ENCODE data around the gene FAH.
"Not testable (repeated sequence)": the region's sequence is repeated elsewhere in the genome, so short reads cannot be mapped to it uniquely, and the experiment has no call there.

The FAH gene

DNA sequence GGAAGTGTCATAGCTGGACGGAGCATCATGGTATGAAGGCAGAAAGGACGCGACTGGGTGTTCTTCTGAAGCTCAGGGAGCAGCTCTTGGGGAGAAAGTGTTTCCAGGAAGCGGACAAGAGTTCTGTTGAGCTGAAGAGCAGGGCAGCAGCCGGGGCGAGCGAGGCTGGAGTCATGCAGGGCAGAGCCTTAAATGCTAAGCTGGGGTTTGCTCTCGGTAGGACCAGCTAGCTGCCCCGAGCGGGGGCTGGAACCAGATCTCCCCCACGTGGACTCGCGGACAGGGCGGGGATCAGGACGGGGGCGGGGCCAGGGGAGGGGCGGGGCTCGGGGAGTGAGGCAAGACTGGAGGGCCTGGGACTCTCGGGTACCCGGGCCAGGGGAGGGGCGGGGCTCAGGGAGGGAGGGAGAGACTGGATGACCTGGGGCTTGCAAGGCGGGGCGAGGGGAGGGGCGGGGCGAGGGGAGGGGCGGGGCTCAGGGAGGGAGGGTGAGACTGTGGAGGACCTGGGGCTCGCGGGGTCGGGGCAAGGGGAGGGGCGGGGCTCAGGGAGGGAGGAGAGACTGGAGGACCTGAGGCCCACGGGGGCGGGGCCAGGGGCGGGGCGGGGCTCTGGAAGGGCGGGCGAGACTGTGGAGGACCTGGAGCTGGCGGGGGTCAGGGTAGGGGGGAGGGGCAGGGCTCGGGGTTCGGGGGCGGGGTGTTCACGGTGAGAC lies 461 bp upstream of the FAH start:
- peak; percentile 86 for DNase-seq

DNA sequence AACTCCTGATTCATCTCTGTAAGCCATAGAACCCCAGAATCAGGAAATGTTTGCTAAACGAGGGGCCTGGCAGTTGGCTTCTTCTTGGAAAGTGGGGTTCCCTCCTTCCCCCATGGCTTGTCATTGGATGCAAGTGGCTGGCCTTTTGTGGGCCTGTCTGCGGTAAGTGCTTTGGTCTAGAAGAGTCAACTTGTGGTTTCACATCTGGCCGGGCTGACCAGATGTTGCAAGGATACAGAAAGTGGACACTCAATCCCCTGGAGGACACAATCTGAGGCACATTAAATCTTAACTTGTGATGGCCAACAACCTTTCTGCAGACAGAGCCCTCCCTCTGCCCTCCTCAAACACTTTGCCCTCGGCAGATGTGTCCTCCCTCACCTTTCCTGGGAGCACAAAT lies 1.1 kb downstream of the FAH start:
- DNase-seq, result no peak

DNA sequence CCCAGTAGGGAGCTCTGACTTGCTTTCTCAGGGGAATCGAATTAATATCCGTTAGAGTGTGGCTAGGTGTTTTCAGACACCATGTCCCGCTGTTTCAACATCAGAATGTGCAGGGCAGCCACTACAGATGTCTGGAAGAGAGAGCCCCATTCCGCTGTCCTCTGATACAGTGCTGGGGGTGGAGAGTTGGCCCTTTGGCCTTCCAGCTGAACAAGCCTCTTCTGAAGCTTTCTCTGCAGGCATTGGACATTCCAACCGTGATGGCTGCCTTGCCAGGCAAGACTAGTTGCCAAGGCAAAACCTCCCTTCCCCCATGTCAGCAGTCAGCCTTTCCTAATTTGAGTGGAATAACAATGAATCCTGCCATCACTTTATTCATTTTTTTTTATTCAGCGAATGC lies 1.5 kb downstream of the FAH start:
- DNase-seq, result no peak

DNA sequence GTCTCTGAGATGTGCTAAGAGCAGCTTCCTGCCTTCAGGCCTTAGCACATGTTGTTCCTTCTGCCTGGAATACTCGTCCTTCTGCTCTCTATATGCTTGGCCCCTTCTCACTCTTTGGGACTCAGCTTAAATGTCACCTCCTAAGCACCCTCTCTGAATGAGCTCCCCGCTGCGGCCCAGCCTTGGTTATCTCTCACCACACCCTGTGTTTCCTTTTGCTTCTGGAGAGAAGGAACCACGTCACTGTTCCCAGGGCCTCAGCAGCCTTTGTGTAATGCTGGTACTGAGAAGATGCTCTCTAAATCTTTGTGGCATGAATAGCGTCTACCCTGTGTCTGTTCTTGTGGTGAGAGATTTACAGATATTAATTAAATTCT lies 2.2 kb downstream of the FAH start:
- no peak for DNase-seq

DNA sequence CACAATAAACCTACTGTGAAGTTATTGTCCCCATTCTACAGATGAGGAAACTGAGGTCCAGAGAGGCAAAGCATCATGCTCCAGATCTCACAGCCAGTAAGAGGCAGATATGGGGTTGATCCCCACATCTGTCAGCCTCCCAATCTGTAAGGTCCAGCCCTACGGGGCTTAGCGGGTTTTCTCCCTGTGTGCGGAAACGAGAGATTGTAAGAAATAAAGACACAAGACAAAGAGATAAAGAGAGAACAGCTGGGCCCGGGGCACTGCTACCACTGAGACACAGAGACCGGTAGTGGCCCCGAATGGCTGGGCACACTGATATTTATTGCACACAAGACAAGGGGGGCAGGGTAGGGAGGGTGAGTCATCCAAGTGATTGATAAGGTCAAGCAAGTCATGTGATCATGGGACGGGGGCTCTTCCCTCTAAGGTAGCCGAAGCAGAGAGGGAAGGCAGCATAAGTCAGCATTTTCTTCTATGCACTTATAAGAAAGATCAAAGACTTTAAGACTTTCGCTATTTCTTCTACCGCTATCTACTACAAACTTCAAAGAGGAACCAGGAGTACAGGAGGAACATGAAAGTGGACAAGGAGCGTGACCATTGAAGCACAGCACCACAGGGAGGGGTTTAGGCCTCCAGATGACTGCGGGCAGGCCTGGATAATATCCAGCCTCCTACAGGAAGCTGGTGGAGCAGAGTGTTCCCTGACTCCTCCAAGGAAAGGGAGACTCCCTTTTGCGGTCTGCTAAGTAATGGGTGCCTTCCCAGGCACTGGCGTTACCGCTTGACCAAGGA lies 2.8 kb downstream of the FAH start:
- not testable (repeated sequence) for DNase-seq

DNA sequence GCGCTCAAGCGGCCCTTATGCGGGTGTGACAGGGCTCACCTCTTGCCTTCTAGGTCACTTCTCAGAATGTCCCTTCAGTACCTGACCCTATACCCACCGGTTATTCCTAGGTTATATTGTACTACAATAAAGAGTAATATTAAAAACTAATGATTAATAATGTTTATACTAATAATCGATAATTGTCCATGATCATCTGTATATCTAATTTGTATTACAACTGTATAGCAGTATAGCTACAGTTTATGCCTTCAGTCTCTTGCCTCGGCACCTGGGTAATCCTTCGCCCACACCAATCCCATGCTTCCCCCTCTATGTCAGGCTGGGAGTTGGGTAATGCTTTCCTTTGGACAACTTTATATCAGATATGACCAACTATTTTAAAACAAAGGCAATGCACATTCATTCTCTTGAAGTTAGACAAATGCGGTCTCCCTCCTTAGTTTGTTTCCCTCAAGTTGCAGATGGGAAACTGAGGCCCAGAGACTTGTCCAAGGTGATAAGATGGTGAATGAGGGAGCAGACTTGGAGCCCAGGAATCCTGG lies 3.4 kb downstream of the FAH start:
- no peak for DNase-seq

DNA sequence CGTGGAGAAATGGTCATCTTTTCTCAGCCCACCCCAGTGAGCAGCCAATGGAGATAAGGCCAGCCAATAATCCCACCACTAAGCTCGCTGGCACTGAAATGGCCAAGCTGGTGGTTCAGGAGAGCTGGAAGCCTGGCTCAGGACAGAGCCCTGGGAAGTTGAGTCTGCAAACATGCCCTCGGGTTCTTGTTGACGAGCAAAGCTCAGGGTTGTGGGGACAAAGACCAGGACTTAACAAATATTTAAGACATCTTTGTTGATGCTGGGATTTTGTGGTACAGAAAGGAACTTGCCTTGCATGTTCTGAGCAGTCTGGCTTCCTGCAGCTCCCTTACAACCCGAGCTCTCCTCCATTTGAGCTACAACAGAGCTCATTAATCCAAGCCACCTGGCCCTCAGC lies 4.4 kb downstream of the FAH start:
- DNase-seq, result no peak

DNA sequence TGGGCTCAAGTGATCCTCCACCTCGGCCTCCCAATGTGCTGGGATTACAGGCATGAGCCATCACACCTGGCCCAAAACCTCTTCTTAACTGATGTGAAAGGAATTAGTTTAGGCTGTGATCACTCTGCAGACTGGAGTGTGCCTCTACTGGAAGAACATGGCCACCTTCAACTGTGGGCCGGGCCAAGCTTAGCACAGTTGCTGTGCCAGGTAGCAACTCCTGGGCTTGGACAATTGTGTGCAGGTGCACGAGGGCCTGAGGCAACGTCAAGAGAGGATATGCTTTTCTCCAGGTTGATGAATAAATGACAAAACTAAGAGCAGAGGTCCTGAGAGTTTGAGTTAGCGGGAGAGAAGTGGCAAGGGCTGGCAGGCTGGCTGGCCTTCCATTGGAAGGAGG lies 6.5 kb downstream of the FAH start:
- no peak for DNase-seq

DNA sequence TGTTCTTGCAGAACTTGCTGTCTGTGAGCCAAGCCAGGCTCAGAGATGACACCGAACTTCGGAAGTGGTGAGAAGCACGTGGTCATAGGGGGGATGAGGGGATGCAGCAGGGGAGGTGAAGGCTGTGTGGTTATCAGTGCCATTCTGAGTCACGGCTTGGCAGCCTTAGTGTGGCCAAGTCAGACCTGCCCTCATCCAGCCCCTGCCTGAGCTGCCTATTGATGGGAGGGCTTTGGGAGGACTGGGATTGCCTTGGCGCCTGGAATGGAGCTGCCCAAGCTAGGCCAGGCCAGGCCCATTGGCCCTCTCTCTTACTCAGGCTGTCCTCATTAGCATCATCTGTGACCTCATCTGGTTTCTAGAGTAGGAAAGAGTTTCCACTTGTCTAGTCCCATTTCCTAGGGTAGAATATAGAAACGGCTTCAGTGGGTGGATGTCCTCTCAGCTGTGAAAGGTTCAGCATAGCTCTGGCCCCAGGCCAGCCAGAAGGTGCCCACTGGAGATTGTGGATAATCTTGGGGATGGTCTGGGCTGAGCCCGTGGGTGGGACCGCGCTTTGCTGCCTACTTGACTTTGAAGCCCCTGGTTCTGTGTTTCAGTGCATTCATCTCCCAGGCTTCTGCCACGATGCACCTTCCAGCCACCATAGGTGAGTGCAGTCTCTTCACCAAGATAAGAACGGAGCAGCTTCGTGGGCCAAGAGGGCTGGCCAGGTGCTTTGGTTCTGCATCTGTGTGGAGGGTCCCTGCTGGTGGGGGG lies 7.2 kb downstream of the FAH start:
- no peak for DNase-seq

DNA sequence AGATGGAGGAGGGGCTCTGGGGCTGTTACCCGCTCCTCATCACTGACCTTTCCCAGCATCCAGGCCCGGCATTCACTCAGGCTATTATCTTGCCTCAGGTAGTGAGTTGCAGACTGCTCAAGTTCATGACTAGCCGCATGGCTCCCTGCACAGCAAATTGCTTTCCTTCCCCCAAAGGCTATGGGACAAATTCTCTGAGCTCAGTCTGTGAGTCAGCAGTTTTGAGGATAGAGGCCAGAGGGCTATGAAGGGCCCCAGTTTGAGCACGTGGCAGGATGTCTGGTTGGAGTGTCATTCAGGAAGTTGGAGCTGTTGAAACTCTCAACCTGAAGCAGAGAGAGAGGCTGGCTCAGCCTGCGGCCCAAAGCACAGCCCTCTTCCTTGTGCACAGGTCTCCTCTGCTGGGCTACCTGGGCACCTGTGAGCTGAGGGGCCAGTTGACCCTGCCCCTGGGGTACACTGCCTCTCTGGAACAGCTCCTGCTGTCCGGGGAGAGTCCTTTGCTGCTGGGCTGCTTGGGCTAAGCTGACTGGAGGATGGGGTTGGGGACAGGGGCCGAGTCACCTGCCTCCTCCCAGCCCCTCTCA lies 7.9 kb downstream of the FAH start:
- DNase-seq, result no peak

DNA sequence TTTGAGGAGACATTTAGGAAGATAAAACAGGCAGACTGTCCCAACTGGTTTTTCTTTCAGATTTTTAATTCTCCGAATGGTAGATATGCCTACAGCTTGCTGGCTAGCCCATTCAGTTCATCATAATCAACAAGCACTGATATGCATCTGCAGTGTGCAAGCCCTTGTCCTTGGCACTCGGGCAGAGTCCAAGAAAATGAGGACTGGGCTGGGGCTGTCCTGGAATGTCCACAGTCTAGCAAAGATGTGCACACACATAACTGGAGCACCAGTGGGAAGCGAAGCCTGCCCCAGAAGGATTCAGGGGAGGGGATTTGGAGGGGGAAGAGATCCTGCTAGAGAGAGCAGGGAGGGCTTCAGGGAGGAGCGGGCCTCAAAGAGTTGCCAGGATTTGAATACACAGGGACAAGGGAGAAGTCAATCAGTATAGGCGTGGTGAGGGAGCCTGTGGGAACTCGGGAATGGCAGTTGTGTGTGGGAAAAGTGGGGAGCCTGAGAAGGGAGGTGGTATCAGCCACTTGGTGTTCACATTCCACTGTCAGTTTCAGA lies 8.7 kb downstream of the FAH start:
- no peak for DNase-seq

DNA sequence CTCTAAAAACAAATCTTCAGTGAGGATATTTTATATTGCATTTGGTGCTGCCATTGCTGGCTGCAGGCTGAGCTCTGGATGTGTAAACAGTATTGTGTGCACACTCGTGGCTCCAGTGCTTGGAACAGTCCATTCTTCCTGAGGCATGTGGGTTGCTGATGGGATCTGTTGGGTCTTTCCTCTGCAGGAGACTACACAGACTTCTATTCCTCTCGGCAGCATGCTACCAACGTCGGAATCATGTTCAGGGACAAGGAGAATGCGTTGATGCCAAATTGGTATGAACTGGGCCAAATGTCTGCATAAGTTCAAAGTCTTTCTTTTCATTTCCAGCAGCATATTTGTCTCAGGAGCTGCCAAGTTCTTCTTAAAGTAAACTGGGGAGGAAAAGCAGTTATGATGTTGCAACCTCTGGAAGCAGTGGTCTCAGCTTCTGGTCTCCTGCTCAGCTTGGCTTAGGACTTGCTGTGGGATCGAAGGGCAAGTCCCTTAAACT lies 9.3 kb downstream of the FAH start:
- no peak for DNase-seq

DNA sequence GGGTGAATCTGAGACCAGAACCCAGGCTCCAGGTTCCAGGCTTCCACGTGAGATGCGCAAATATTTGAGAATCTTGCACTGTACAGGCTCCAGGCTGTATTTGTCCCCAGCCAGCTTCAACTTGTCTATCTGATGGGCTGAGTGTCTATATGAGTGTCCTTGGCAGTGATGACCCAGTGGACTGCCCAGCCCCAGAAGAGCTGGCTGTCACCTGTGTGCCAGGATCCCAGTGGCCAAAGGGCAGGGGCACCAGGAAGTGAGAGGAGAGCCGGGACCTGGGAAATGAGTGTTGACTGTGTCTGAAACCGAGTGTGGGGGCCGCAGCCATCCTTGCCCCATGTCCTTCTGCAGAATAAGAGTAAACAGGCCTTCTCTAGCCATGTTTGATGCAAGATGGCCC lies 10.4 kb downstream of the FAH start:
- DNase-seq, result no peak

DNA sequence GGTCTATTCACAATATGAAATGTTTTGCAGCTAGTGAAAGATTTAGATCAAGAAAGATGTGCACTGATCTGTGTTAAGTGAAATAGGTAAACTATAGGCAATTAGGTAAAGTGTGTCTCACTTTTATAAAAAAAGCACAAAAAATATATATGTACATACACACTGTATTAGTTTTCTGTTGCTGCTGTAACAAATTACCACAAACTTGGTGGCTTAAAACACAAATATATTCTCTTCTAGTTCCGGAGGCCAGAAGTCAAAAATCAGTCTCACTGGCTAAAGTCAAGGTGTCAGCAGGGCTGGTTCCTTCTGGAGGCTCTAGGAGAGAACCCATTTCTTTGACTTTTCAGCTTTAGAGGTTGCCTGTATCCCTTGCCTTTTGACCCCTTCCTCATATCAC lies 11.1 kb downstream of the FAH start:
- no peak for DNase-seq

DNA sequence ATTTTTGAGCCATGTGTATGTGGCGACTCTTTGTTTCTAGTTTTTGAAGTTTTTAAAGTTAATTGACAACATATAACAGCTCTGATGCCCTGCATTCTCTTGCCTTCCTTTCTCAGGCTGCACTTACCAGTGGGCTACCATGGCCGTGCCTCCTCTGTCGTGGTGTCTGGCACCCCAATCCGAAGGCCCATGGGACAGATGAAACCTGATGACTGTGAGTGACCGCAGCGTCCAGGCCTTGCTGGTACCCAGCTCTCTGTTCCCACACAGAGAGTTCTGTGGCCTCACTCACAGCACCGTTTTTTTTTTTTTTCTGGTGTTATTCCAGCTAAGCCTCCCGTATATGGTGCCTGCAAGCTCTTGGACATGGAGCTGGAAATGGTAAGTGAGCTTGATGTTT lies 15.1 kb downstream of the FAH start:
- DNase-seq, result no peak

DNA sequence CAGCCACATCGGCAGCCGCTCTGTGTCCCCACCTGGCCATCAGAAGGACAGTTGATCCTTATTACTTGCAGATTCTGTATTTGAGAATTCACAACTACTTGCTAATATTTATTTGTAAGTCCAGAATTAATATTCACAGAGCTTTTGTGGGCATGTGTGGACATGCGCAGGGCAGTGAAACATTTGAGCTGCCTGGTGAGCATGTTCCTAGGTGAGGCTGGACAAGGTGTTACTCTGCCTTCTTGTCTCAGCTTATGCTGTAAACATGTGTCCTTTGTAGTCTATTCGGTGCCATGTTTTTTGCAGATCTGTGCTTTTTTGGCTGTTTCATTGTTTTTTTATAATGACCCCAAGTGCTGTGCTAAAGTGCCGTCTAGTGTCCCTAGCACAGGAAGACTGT lies 15.6 kb downstream of the FAH start:
- no peak for DNase-seq

DNA sequence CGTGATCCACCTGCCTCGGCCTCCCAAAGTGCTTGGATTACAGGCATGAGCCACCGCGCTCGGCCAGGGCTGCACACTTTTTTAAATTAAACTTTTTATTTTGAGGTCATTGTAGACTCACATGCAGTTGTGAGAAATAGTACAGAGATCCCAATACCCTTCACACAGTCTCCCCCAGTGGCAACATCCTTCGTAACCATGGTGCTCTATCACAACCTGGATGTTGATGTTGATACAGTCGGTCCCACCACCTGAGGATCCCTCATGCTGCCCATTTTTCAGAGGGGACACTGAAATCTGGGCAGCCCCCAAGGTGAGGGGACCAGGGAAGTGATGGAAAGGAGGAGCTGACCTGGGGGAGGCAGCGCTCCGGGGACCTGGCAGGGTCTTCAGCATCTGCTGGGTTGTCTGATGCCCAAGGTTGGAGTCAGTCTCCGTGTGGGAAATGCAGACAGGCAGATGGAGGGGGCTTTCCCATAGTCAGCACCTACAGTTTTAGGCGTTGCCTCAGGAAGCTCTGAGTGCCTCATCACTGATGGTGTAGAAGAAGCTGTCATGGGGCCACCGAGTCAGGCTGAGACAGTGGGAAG lies 17.1 kb downstream of the FAH start:
- no peak for DNase-seq

DNA sequence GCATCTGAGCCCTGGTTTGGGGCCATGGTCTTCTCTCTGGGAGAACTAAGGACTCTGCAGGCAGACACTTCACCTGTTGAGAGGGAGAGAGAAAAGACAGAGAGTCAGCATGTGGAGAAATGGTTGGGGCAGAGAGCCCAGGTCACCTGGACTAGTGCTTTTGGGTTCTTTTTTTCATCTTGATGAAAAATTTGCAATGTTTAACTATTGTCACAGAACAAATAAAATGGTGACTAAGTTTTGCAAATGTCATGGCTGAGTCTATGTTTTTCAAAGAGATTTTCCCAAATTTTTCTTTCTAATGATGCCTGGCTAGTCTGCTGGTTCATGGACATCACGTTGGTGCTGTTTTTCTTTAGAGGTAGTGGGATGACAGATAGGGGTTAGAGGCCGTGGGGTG lies 17.8 kb downstream of the FAH start:
- DNase-seq, result no peak

DNA sequence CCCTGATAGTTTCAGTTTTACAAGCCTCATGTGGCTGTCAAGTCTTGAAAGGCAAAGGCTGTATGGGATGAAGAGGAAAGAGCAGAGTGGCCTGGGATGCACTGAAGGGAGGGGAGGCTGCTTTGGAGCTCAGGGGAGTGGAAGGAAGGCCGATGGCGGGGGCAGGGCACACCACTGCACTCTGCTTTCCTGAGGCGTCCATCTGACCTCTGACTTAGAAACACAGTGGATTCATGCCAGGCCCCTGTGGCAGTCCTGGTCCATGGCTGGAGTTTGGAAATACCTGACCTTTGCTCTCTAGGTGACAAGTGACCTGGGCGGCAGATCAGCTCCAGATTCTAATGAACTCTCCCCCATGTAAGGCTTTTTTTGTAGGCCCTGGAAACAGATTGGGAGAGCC lies 19.0 kb downstream of the FAH start:
- no peak for DNase-seq

DNA sequence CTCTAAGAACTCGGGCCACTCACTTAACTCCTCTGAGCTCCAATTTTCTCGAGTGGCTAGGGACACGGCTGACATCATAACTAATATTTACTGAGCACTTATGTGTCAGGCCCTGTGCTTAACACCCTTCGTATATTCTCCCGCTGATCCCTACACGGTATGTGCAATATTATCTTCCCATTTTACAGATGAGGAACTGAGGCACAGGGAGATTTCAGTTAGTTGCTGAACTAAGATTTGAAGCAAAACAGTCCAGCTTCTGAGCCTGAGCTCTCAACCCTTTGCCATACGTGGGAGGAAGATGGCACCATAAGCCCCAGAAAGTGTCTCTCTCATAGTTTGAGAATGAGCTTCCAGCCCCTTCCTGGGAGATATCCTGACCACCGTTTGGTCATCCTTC lies 19.6 kb downstream of the FAH start:
- DNase-seq, result no peak

DNA sequence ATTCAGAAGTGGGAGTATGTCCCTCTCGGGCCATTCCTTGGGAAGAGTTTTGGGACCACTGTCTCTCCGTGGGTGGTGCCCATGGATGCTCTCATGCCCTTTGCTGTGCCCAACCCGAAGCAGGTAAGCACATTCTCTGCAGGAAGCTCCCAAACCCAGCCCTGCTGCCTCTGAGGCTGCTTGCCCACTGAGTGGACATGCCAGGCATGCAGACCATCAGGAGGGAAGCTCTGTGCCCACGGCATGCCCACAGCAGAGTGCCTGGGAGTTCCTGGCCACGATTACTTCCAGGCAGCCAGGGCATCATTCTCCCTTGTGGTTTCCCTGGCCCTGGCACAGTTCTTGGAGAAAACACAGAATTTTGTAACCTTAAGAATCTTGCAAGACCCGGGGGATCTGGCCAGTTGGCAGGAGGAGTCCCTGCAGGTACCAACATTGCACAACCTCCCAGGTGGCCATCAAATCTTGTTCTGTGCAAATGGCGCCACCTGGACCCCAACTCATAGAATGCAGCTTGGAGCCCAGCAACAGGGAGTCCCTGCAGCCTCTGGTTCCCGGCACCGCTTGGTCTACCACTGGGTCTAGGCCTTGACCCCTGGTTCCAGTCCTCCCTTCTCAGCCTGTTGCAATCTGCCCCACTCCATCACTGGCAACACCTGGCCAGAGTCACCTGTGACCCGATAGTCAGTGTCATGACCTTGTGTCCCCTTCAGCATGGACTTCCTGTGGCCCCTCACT lies 20.4 kb downstream of the FAH start:
- no peak for DNase-seq
